GM12873 (cell line): ENCODE data around the gene RTN4R.

Experiments used
- CTCF ChIP-seq: IDR thresholded peaks from 2 replicates; pipeline ENCODE4 v1.5.1; 2012; ENCODE audit warnings: low read depth, mild to moderate bottlenecking, moderate library complexity, low read length, control low read depth; ENCODE audit not compliant: insufficient read depth; ENCODE audit errors: missing control alignments

RTN4R gene

GRCh38 chr22:20254975-20255946 lies 12.9 kb downstream of the RTN4R start:
- TF ChIP-seq CTCF, result no peak

DNA sequence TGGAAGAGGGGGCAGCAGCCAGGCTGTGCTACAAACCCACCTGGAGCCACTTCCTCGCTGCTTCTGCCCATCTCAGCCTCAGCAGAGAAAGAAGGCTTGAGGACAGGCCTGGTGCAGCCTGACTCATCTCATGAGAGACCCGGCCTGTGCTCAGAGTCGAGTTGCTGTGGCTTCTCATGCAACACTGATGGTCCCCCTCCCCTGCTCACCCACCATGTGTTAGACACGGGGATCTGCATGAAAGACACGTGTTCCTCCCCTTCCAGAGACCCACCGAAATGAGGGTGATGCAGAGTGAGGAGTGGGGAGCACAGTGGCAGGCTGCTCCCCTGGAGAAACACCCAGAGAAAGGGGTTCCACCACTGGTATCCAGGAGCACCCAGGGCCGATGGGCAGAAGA lies 15.0 kb downstream of the RTN4R start:
- TF ChIP-seq CTCF, result no peak

DNA sequence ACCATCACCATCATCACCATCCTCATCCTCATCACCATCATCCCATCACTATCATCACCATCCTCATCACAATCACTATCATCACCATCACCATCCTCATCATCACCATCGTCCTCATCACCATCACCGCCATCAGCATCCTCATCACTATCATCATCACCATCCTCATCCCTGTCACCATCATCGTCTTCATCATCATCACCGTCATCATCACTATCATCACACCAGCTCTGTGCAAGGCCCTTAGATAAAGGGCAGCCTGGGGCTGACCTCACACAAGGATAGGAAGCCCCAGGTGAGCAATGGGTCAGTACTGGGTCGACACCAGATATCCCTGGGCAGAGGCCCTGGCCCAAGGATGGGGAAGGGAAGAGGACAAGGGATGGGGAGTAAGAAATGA lies 16.1 kb downstream of the RTN4R start:
- TF ChIP-seq CTCF, result no peak

GRCh38 chr22:20251491-20251890 lies 16.6 kb downstream of the RTN4R start:
- TF ChIP-seq CTCF, result no peak

- no peak for TF ChIP-seq CTCF
These were observed 18.2 kb downstream of the RTN4R start for GRCh38 chr22:20249797-20250354.

DNA sequence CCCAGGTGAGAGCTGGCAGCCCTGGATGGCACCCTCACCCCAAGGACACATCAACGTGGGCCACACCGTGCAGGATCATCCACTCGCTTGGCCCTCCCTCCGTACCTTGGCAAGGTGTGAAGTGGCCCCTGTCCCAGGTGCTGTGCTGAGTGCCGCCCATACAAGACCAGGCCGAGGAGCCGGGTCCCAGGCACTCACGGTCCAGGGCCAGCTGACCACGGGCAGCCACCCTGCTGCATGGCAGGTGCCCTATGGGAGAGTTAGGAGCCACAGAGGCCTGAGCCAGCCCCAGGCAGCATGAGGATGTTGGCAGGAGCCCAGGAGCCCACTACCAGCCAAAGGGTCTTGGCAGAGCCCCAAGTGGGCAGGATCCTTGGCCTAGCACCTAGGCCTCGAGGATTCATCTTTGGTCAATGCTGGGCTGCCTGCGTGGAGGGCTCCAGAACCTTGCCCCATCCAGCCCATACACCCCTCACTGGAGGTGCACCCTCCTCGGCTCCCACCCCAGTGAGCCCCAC lies 19.6 kb downstream of the RTN4R start:
- no peak for TF ChIP-seq CTCF

GRCh38 chr22:20247608-20248171 lies 20.4 kb downstream of the RTN4R start:
- TF ChIP-seq CTCF, result no peak
